Chondrocyte (in vitro differentiated cells): Measurements from ENCODE around the gene SPSB2. TPM values are rescaled to one million over a fixed set of nuclear protein-coding genes. Genes with fewer than 3 reads are reported as not detected.

Experiments used
- DNase-seq: peaks from one replicate; pipeline ENCODE4 v3.0.0; 2021; ENCODE audit warnings: mixed read lengths, low spot score
- H3K27ac Mint-ChIP-seq: one replicate; pipeline ENCODE4 v1.8.0; 2021; ENCODE audit warnings: mild to moderate bottlenecking, moderate library complexity, mixed read lengths; ENCODE audit not compliant: unreplicated experiment
- H3K27me3 Mint-ChIP-seq: 2 replicates; pipeline ENCODE4 v1.8.0; 2021; ENCODE audit warnings: low read depth, mixed read lengths
- H3K36me3 Mint-ChIP-seq: 2 replicates; pipeline ENCODE4 v1.8.0; 2021; ENCODE audit warnings: low read depth, mixed read lengths
- H3K4me1 Mint-ChIP-seq: 2 replicates; pipeline ENCODE4 v1.8.0; 2021; ENCODE audit warnings: low read depth, mild to moderate bottlenecking, mixed read lengths
- H3K4me3 Mint-ChIP-seq: one replicate; pipeline ENCODE4 v1.8.0; 2021; ENCODE audit warnings: mild to moderate bottlenecking, moderate library complexity, mixed read lengths; ENCODE audit not compliant: unreplicated experiment
- H3K9me3 Mint-ChIP-seq: 2 replicates; pipeline ENCODE4 v1.8.0; 2021; ENCODE audit warnings: low read depth, mixed read lengths
- total RNA-seq: library from RNA; stranded (reverse); gene quantifications from 3 replicates; pipeline ENCODE4 v1.2.1, GENCODE V29; 2021
- TF ChIP-seq, protein P1 (sequence below): fragments of 200-600 bp; sonication (generic); IDR thresholded peaks from 2 replicates; pipeline ENCODE4 v1.5.0; 2021; ENCODE audit warnings: antibody characterized with exemption, mild to moderate bottlenecking, moderate library complexity

SPSB2 gene
- total RNA-seq, 1 donor from 2014 or later, result 7.6 TPM

- no peak overlapping the region for H3K27ac Mint-ChIP-seq
- H3K27me3 Mint-ChIP-seq, result no peaks in the 10 kb centered on the region
- TF ChIP-seq, protein P1, sequence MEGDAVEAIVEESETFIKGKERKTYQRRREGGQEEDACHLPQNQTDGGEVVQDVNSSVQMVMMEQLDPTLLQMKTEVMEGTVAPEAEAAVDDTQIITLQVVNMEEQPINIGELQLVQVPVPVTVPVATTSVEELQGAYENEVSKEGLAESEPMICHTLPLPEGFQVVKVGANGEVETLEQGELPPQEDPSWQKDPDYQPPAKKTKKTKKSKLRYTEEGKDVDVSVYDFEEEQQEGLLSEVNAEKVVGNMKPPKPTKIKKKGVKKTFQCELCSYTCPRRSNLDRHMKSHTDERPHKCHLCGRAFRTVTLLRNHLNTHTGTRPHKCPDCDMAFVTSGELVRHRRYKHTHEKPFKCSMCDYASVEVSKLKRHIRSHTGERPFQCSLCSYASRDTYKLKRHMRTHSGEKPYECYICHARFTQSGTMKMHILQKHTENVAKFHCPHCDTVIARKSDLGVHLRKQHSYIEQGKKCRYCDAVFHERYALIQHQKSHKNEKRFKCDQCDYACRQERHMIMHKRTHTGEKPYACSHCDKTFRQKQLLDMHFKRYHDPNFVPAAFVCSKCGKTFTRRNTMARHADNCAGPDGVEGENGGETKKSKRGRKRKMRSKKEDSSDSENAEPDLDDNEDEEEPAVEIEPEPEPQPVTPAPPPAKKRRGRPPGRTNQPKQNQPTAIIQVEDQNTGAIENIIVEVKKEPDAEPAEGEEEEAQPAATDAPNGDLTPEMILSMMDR, result no peak
- DNase-seq, result no peak
- peaks cover 18% of the 10 kb centered on the region for H3K4me1 Mint-ChIP-seq
- no peak overlapping the region for H3K4me3 Mint-ChIP-seq
- H3K9me3 Mint-ChIP-seq, result no peaks in the 10 kb centered on the region
- H3K36me3 Mint-ChIP-seq, result peaks cover 34% of the 10 kb centered on the region
These were observed 25.4 kb downstream of the SPSB2 start for GRCh38 chr12:6847676-6848075.

DNA sequence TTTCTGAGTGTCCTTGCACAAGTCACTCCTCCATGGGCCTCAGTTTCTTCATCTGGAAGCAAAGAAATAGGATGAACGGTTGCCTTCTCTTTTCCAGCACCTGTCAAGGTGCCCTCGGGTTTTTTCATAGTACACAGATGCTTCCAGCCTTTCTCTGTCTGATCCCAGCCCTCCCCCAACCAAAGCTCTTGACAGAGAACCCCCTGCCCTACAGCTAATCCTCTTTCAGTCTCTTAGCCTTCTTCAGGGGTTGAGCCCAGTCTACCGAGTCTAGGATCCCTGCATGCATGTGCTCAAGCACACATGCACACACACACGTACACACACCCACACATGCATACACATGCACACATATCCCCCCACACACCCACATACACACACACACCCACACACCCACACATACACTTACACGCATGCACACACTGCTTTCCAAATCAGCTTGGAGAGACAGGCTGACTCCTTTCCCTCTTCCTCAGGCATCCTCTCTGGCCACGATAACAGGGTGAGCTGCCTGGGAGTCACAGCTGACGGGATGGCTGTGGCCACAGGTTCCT lies 26.7 kb downstream of the SPSB2 start:
- peaks cover 35% of the 10 kb centered on the region for H3K36me3 Mint-ChIP-seq
- H3K4me3 Mint-ChIP-seq, result no peak overlapping the region
- TF ChIP-seq, protein P1, result no peak
- DNase-seq, result no peak
- peaks cover 17% of the 10 kb centered on the region for H3K4me1 Mint-ChIP-seq
- H3K9me3 Mint-ChIP-seq, result no peaks in the 10 kb centered on the region
- no peak overlapping the region for H3K27ac Mint-ChIP-seq
- H3K27me3 Mint-ChIP-seq, result no peaks in the 10 kb centered on the region

- Mint-ChIP-seq H3K4me3 (no peak overlapping the region), H3K9me3 (no peaks in the 10 kb centered on the region), H3K27me3 (no peaks in the 10 kb centered on the region), H3K4me1 (peaks cover 9% of the 10 kb centered on the region), H3K27ac (no peak overlapping the region), H3K36me3 (peaks cover 35% of the 10 kb centered on the region)
- TF ChIP-seq, protein P1, result no peak
- DNase-seq, result no peak
These were observed 27.7 kb downstream of the SPSB2 start for GRCh38 chr12:6845395-6845794.

GRCh38 chr12:6843118-6843902 lies 29.8 kb downstream of the SPSB2 start:
- Mint-ChIP-seq H3K4me3 (no peak overlapping the region), H3K4me1 (no peaks in the 10 kb centered on the region), H3K36me3 (peaks cover 34% of the 10 kb centered on the region), H3K27ac (no peak overlapping the region), H3K27me3 (no peaks in the 10 kb centered on the region), H3K9me3 (no peaks in the 10 kb centered on the region)
- DNase-seq, result no peak
- TF ChIP-seq, protein P1, result no peak

- Mint-ChIP-seq H3K4me1 (no peaks in the 10 kb centered on the region), H3K4me3 (no peak overlapping the region), H3K27ac (no peak overlapping the region), H3K9me3 (no peaks in the 10 kb centered on the region), H3K27me3 (no peaks in the 10 kb centered on the region), H3K36me3 (peaks cover 35% of the 10 kb centered on the region)
- TF ChIP-seq, protein P1, result no peak
- DNase-seq, result no peak
These were observed 31.0 kb downstream of the SPSB2 start for GRCh38 chr12:6842075-6842474.
